ENCODE measurements around the gene FAM111A. TPM values are rescaled to one million over a fixed set of nuclear protein-coding genes. Genes with fewer than 3 reads are reported as not detected.

Gene FAM111A
- total RNA-seq, 1 experiment from 2014 or later, result 49.2 TPM

DNA sequence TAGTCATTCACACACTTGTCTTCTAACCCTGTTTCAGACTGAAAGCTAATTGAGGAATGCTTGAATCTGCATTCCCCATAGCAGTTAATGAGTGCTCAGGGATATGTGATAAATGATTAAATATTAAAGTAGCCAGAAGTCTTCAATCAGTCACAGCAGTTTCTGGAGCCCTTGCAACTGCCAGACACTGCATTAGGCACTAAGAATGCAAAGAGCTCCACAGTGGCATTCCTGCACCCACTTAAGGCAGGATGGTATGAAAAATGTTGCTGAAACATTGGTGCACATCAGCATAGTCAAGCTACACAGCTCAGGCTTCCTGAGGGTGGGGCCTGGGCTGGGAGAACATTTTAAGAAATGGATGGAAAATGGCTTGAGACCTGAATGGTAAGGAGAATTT lies 35.7 kb downstream of the FAM111A start:
- Histone ChIP-seq H3K9me2 (replicated peaks; ENCODE audit: low read length) (no peaks in the 10 kb centered on the region), H3F3A (ENCODE audit: low read length, unreplicated experiment) (peaks cover 3% of the 10 kb centered on the region), H3K4me1 (ENCODE audit: insufficient read depth, low read length) (peaks cover 39% of the 10 kb centered on the region), H3K27me3 (ENCODE audit: low read length) (no peaks in the 10 kb centered on the region), H2AFZ (ENCODE audit: low read length) (no peak overlapping the region), H3K4me3 (ENCODE audit: low read length) (no peak overlapping the region), H3K4me2 (ENCODE audit: low read length) (no peak overlapping the region), H3K9ac (ENCODE audit: low read length) (no peak overlapping the region), H3K27ac (ENCODE audit: low read length) (no peak overlapping the region), H4K20me1 (ENCODE audit: low read length) (no peaks in the 10 kb centered on the region), H3K9me3 (ENCODE audit: low read length) (no peaks in the 10 kb centered on the region), H3K79me2 (ENCODE audit: low read length) (peaks cover 6% of the 10 kb centered on the region; the same call in 1 of the 2 replicates), H3K36me3 (ENCODE audit: low read depth, low read length) (no peaks in the 10 kb centered on the region)
- POLR2A ChIA-PET (ENCODE audit: unreplicated experiment), result no interaction called here
- intact Hi-C loops (cut with micrococcal nuclease), result no loop called here
- CTCF ChIA-PET, result no interaction called here
- DNase-seq (no peak), ATAC-seq (no peak)
- TF ChIP-seq, protein P1, sequence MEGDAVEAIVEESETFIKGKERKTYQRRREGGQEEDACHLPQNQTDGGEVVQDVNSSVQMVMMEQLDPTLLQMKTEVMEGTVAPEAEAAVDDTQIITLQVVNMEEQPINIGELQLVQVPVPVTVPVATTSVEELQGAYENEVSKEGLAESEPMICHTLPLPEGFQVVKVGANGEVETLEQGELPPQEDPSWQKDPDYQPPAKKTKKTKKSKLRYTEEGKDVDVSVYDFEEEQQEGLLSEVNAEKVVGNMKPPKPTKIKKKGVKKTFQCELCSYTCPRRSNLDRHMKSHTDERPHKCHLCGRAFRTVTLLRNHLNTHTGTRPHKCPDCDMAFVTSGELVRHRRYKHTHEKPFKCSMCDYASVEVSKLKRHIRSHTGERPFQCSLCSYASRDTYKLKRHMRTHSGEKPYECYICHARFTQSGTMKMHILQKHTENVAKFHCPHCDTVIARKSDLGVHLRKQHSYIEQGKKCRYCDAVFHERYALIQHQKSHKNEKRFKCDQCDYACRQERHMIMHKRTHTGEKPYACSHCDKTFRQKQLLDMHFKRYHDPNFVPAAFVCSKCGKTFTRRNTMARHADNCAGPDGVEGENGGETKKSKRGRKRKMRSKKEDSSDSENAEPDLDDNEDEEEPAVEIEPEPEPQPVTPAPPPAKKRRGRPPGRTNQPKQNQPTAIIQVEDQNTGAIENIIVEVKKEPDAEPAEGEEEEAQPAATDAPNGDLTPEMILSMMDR (conservative IDR thresholded peaks at IDR 0.05; ENCODE audit: low read depth, low read length), result no peak
- TF ChIP-seq EZH2phosphoT487 (IDR thresholded peaks at IDR 0.05; ENCODE audit: borderline replicate concordance, low read length) (no peak), EZH2 (IDR thresholded peaks at IDR 0.05; ENCODE audit: low read length, unreplicated experiment) (no peak)
- no TSS peak for BruUV-seq (replicated peaks)

DNA sequence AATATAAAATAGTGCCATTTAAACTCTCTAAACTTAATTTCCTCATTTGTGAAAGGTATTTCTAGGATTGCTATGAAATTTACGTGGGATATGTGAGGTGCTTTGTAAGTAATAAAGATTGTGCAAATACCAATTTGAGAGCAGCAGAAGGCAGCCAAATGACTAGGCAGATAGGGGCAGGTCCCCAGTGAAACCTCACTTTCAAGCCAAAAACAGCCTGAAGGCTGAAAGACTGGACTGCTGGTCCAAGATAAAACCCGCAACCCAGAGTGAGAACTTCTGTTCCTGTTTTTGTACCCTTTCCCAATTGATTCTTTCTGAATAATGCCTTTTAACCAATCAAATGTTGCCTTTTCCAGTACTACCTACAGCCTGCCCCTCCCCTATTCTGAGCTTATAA lies 36.5 kb downstream of the FAM111A start:
- H2AFZ ChIP-seq (ENCODE audit: low read length), result no peak overlapping the region
- H3K36me3 ChIP-seq (ENCODE audit: low read depth, low read length), result no peaks in the 10 kb centered on the region
- H3F3A ChIP-seq (ENCODE audit: low read length, unreplicated experiment), result peaks cover 3% of the 10 kb centered on the region
- H3K79me2 ChIP-seq (ENCODE audit: low read length), result peaks cover 6% of the 10 kb centered on the region; the same call in 1 of the 2 replicates
- H3K27me3 ChIP-seq (ENCODE audit: low read length), result no peaks in the 10 kb centered on the region
- no peak overlapping the region for H3K4me2 ChIP-seq (ENCODE audit: low read length)
- no peak for TF ChIP-seq EZH2 (IDR thresholded peaks at IDR 0.05; ENCODE audit: low read length, unreplicated experiment)
- TF ChIP-seq, protein P1 (conservative IDR thresholded peaks at IDR 0.05; ENCODE audit: low read depth, low read length), result no peak
- no peak for TF ChIP-seq EZH2phosphoT487 (IDR thresholded peaks at IDR 0.05; ENCODE audit: borderline replicate concordance, low read length)
- H3K4me3 ChIP-seq (ENCODE audit: low read length), result no peak overlapping the region
- BruUV-seq (replicated peaks), result no TSS peak
- H3K27ac ChIP-seq (ENCODE audit: low read length), result no peak overlapping the region
- no peaks in the 10 kb centered on the region for H3K9me3 ChIP-seq (ENCODE audit: low read length)
- POLR2A ChIA-PET (ENCODE audit: unreplicated experiment), result no interaction called here
- H4K20me1 ChIP-seq (ENCODE audit: low read length), result no peaks in the 10 kb centered on the region
- intact Hi-C loops (cut with micrococcal nuclease), result no loop called here
- ATAC-seq (no peak), DNase-seq (no peak)
- no peak overlapping the region for H3K9ac ChIP-seq (ENCODE audit: low read length)
- peaks cover 32% of the 10 kb centered on the region for H3K4me1 ChIP-seq (ENCODE audit: insufficient read depth, low read length)
- CTCF ChIA-PET, result no interaction called here
- H3K9me2 ChIP-seq (replicated peaks; ENCODE audit: low read length), result no peaks in the 10 kb centered on the region

- no peaks in the 10 kb centered on the region for H3K36me3 ChIP-seq (ENCODE audit: low read depth, low read length)
- no peak for TF ChIP-seq EZH2 (IDR thresholded peaks at IDR 0.05; ENCODE audit: low read length, unreplicated experiment)
- TF ChIP-seq, protein P1 (conservative IDR thresholded peaks at IDR 0.05; ENCODE audit: low read depth, low read length), result no peak
- TF ChIP-seq EZH2phosphoT487 (IDR thresholded peaks at IDR 0.05; ENCODE audit: borderline replicate concordance, low read length), result no peak
- intact Hi-C loops (cut with micrococcal nuclease), result no loop called here
- H3K4me1 ChIP-seq (ENCODE audit: insufficient read depth, low read length), result peaks cover 21% of the 10 kb centered on the region
- DNase-seq (no peak), ATAC-seq (no peak)
- H3K9ac ChIP-seq (ENCODE audit: low read length), result no peak overlapping the region
- ChIA-PET CTCF (interaction anchor here (0.6 kb wide), 1 partner anchor 488 kb away, joined by 3 read pairs; the partner anchor contains the start of gene PATL1), POLR2A (ENCODE audit: unreplicated experiment) (interaction anchor here (0.6 kb wide), 1 partner anchor 1412 kb away, joined by 6 read pairs; no protein-coding TSS in a partner anchor)
- no TSS peak for BruUV-seq (replicated peaks)
- H2AFZ ChIP-seq (ENCODE audit: low read length), result no peak overlapping the region
- H3K79me2 ChIP-seq (ENCODE audit: low read length), result peaks cover 6% of the 10 kb centered on the region; the same call in 1 of the 2 replicates
- H3F3A ChIP-seq (ENCODE audit: low read length, unreplicated experiment), result no peaks in the 10 kb centered on the region
- no peaks in the 10 kb centered on the region for H3K9me3 ChIP-seq (ENCODE audit: low read length)
- no peak overlapping the region for H3K27ac ChIP-seq (ENCODE audit: low read length)
- no peaks in the 10 kb centered on the region for H4K20me1 ChIP-seq (ENCODE audit: low read length)
- no peak overlapping the region for H3K4me2 ChIP-seq (ENCODE audit: low read length)
- no peaks in the 10 kb centered on the region for H3K27me3 ChIP-seq (ENCODE audit: low read length)
- H3K4me3 ChIP-seq (ENCODE audit: low read length), result no peak overlapping the region
- H3K9me2 ChIP-seq (replicated peaks; ENCODE audit: low read length), result no peaks in the 10 kb centered on the region
Observed at GRCh38 chr11:59180168-59180776, 37.6 kb downstream of the FAM111A start.

All from PC-3 (cell line).